GM23338 (cell line): ENCODE data around the gene EEF1A1. TPM values are rescaled to one million over a fixed set of nuclear protein-coding genes. Genes with fewer than 3 reads are reported as not detected.

ENCODE experiments used
- ATAC-seq: fragments of 200-7000 bp; cut with Tn5 transposase; 3 replicates; pipeline ENCODE4 v1.9.1; 2020
- DNase-seq: peaks from one replicate; pipeline ENCODE4 v3.0.0-alpha.2; 2015; ENCODE audit warnings: low spot score
- H2AFZ ChIP-seq: fragments of 200-600 bp; sonication (generic); 2 replicates; pipeline ENCODE4 v1.8.0; 2016; ENCODE audit warnings: antibody characterized with exemption, mild to moderate bottlenecking, moderate library complexity
- H3F3A ChIP-seq: fragments of 200-600 bp; sonication (generic); replicated peaks from 2 replicates; pipeline ENCODE4 v1.8.0; 2017; ENCODE audit warnings: antibody characterized with exemption, mixed run types, low read depth
- H3K27ac ChIP-seq: fragments of 200-600 bp; sonication (generic); 2 replicates; pipeline ENCODE4 v1.6.1; 2016; ENCODE audit warnings: low read depth
- H3K27me3 ChIP-seq: fragments of 200-600 bp; sonication (generic); 2 replicates; pipeline ENCODE4 v1.8.0; 2016; ENCODE audit warnings: mild to moderate bottlenecking, mixed run types, moderate library complexity; ENCODE audit not compliant: insufficient read depth
- H3K36me3 ChIP-seq: fragments of 200-600 bp; sonication (generic); 2 replicates; pipeline ENCODE4 v1.8.0; 2016; ENCODE audit warnings: mild to moderate bottlenecking; ENCODE audit not compliant: insufficient read depth
- H3K4me1 ChIP-seq: fragments of 200-600 bp; sonication (generic); 2 replicates; pipeline ENCODE4 v1.8.0; 2016; ENCODE audit warnings: mild to moderate bottlenecking, moderate library complexity; ENCODE audit not compliant: insufficient read depth
- H3K4me2 ChIP-seq: fragments of 200-600 bp; sonication (generic); 2 replicates; pipeline ENCODE4 v1.7.1; 2017; ENCODE audit warnings: mixed run types
- H3K4me3 ChIP-seq: fragments of 200-600 bp; sonication (generic); 2 replicates; pipeline ENCODE4 v1.6.1; 2016; ENCODE audit warnings: mixed run types
- H3K79me2 ChIP-seq: fragments of 200-600 bp; sonication (generic); replicated peaks from 2 replicates; pipeline ENCODE4 v1.8.0; 2017; ENCODE audit warnings: mild to moderate bottlenecking; ENCODE audit not compliant: insufficient read depth
- H3K9me2 ChIP-seq: fragments of 200-600 bp; sonication (generic); 2 replicates; pipeline ENCODE4 v1.8.0; 2017; ENCODE audit not compliant: insufficient read depth
- H4K20me1 ChIP-seq: fragments of 200-600 bp; sonication (generic); replicated peaks from 2 replicates; pipeline ENCODE4 v1.8.0; 2017; ENCODE audit warnings: mild to moderate bottlenecking; ENCODE audit not compliant: insufficient read depth
- H3K27ac Mint-ChIP-seq: 2 replicates; pipeline ENCODE4 v1.8.0; 2020; ENCODE audit warnings: inconsistent platforms, mild to moderate bottlenecking, moderate library complexity, mixed read lengths
- H3K27me3 Mint-ChIP-seq: 3 replicates; pipeline ENCODE4 v1.8.0; 2022; ENCODE audit warnings: low read depth, mild to moderate bottlenecking, moderate library complexity, mixed read lengths, inconsistent platforms; ENCODE audit not compliant: insufficient read depth, poor library complexity
- H3K36me3 Mint-ChIP-seq: 3 replicates; pipeline ENCODE4 v1.8.0; 2021; ENCODE audit warnings: low read depth, mild to moderate bottlenecking, inconsistent platforms, moderate library complexity, mixed read lengths
- H3K4me1 Mint-ChIP-seq: 3 replicates; pipeline ENCODE4 v1.8.0; 2020; ENCODE audit warnings: mild to moderate bottlenecking, inconsistent platforms, mixed read lengths
- H3K4me3 Mint-ChIP-seq: 3 replicates; pipeline ENCODE4 v1.8.0; 2021; ENCODE audit warnings: moderate library complexity, mild to moderate bottlenecking, inconsistent platforms, mixed read lengths
- H3K9me3 Mint-ChIP-seq: 3 replicates; pipeline ENCODE4 v1.8.0; 2020; ENCODE audit warnings: moderate library complexity, mild to moderate bottlenecking, inconsistent platforms, mixed read lengths
- CREB1 ChIP-seq: fragments of 250-450 bp; sonication (Bioruptor Pico); IDR thresholded peaks from 2 replicates; pipeline ENCODE4 v1.5.0; 2020; ENCODE audit warnings: low read depth, mild to moderate bottlenecking, moderate library complexity
- CTCF ChIP-seq, 2 experiments: fragments of 200-600 bp in 1 of 2; sonication (generic) in 1 of 2; conservative IDR thresholded peaks; 2 replicates each; pipeline versions ENCODE4 v1.5.1 to v1.6.1; 2016 to 2017; ENCODE audit warnings: antibody characterized with exemption in 2 of 2, low read depth in 2 of 2, mild to moderate bottlenecking in 2 of 2, moderate library complexity in 1 of 2
- ETS1 ChIP-seq: IDR thresholded peaks from 2 replicates; pipeline ENCODE4 v1.6.1; 2016; ENCODE audit warnings: antibody characterized with exemption
- EZH2 ChIP-seq: fragments of 200-600 bp; sonication (generic); IDR thresholded peaks from one replicate; pipeline ENCODE4 v1.8.0; 2017; ENCODE audit warnings: antibody characterized with exemption, mild to moderate bottlenecking, low read depth; ENCODE audit not compliant: unreplicated experiment
- EZH2phosphoT487 ChIP-seq: fragments of 200-600 bp; sonication (generic); IDR thresholded peaks from one replicate; pipeline ENCODE4 v1.8.1; 2018; ENCODE audit warnings: antibody characterized with exemption; ENCODE audit not compliant: unreplicated experiment
- JUNB ChIP-seq: IDR thresholded peaks from one replicate; pipeline ENCODE4 v1.6.1; 2016; ENCODE audit warnings: antibody characterized with exemption; ENCODE audit not compliant: unreplicated experiment
- NANOG ChIP-seq: IDR thresholded peaks from 2 replicates; pipeline ENCODE4 v1.6.1; 2016; ENCODE audit warnings: antibody characterized with exemption, borderline replicate concordance
- REST ChIP-seq: IDR thresholded peaks from one replicate; pipeline ENCODE4 v1.6.1; 2018; ENCODE audit warnings: antibody characterized with exemption; ENCODE audit not compliant: unreplicated experiment
- STAT1 ChIP-seq: IDR thresholded peaks from one replicate; pipeline ENCODE4 v1.6.1; 2016; ENCODE audit warnings: antibody characterized with exemption; ENCODE audit not compliant: unreplicated experiment
- ZNF114 ChIP-seq: fragments of 250-450 bp; sonication (Bioruptor Pico); IDR thresholded peaks from 2 replicates; pipeline ENCODE4 v1.5.0; 2020; ENCODE audit warnings: mild to moderate bottlenecking, moderate library complexity
- ZNF331 ChIP-seq: fragments of 250-450 bp; sonication (Bioruptor Pico); IDR thresholded peaks from 2 replicates; pipeline ENCODE4 v1.5.0; 2020; ENCODE audit warnings: low read depth, mild to moderate bottlenecking, moderate library complexity
- polyA plus RNA-seq: library from polyadenylated mRNA; unstranded; fragments of >200 nt; fragmentation: Nextera tagmentation; extraction: Ambion mirVana; gene quantifications from 2 replicates; pipeline ENCODE4 v1.2.1, GENCODE V29; 2016
- total RNA-seq: library from RNA; depleted of rRNA; stranded (reverse); fragments of >200 nt; shearing (Covaris generic); gene quantifications from 2 replicates; pipeline ENCODE4 v1.2.3, GENCODE V29; 2014

Gene EEF1A1
- total and polyA plus RNA-seq, 2 experiments from 2014 or later, result 7,677 to 12,342 TPM

GRCh38 chr6:73538116-73538779 lies 17.4 kb upstream of the EEF1A1 start (continued):
- no peak for TF ChIP-seq REST
- TF ChIP-seq ZNF114, result no peak
- no peak for TF ChIP-seq ZNF331
- TF ChIP-seq NANOG, result no peak
- TF ChIP-seq STAT1, result no peak
- TF ChIP-seq EZH2phosphoT487, result no peak
- no peak for TF ChIP-seq JUNB
- TF ChIP-seq CREB1 (CRISPR knock-in tag), result no peak
- no peak for TF ChIP-seq ETS1
- TF ChIP-seq CTCF (conservative IDR thresholded peaks at IDR 0.05; ENCODE audit: low read depth in 2 of 2), result no peak

- H3K9me2 ChIP-seq, result peaks cover 3% of the 10 kb centered on the region; the same call in 1 of the 2 replicates
- no peaks in the 10 kb centered on the region for H3F3A ChIP-seq
- ATAC-seq, result no peak
- Mint-ChIP-seq H3K4me1 (no peaks in the 10 kb centered on the region), H3K27me3 (peaks cover 2% of the 10 kb centered on the region), H3K27ac (no peak overlapping the region), H3K36me3 (no peaks in the 10 kb centered on the region), H3K4me3 (no peak overlapping the region), H3K9me3 (no peaks in the 10 kb centered on the region)
- no peaks in the 10 kb centered on the region for H3K4me1 ChIP-seq
- no peaks in the 10 kb centered on the region for H3K27me3 ChIP-seq
- H3K4me3 ChIP-seq, result no peak overlapping the region
- no peak overlapping the region for H3K4me2 ChIP-seq
- no peaks in the 10 kb centered on the region for H3K79me2 ChIP-seq
- DNase-seq, result no peak
- H3K27ac ChIP-seq, result no peak overlapping the region
- H4K20me1 ChIP-seq, result no peaks in the 10 kb centered on the region
- no peaks in the 10 kb centered on the region for H3K36me3 ChIP-seq
- no peak overlapping the region for H2AFZ ChIP-seq
- no peak for TF ChIP-seq ETS1
- no peak for TF ChIP-seq EZH2
- TF ChIP-seq NANOG, result no peak
- no peak for TF ChIP-seq CREB1 (CRISPR knock-in tag)
- no peak for TF ChIP-seq EZH2phosphoT487
Measured at GRCh38 chr6:73537677-73538076, 16.8 kb upstream of the EEF1A1 start.
